ENCODE results near the gene CCND3. TPM values are rescaled to one million over a fixed set of nuclear protein-coding genes. Genes with fewer than 3 reads are reported as not detected.
A peak's percentile ranks its signal among the peaks of the same experiment; 100 is the strongest.

The CCND3 gene
- total RNA-seq, 2 donors from 2014 or later: 78.7 to 129 TPM

- Histone ChIP-seq H3K9me3 (no peaks in the 10 kb centered on the region), H3K27me3 (no peaks in the 10 kb centered on the region), H3K36me3 (no peaks in the 10 kb centered on the region), H3K4me3 (no peak overlapping the region), H3K27ac (no peak overlapping the region), H3K4me1 (no peaks in the 10 kb centered on the region)
- no peak for TF ChIP-seq CTCF (IDR thresholded peaks at IDR 0.05)
- DNase-seq (ENCODE audit: low spot score): no peak
Observed at GRCh38 chr6:41974281-41974825, 32.7 kb upstream of the CCND3 start.

- no peaks in the 10 kb centered on the region for H3K9me3 ChIP-seq
Observed at GRCh38 chr6:41972826-41973225, 31.2 kb upstream of the CCND3 start.

GRCh38 chr6:41970436-41970846 lies 28.8 kb upstream of the CCND3 start:
- no peaks in the 10 kb centered on the region for H3K9me3 ChIP-seq
- peak; percentile 59 for DNase-seq (ENCODE audit: low spot score)
- no peaks in the 10 kb centered on the region for H3K36me3 ChIP-seq
- H3K4me3 ChIP-seq: no peak overlapping the region
- H3K4me1 ChIP-seq: peaks cover 0 to 4% of the 10 kb centered on the region in 2 donors
- no peak overlapping the region for H3K27ac ChIP-seq
- H3K27me3 ChIP-seq: no peaks in the 10 kb centered on the region
- no peak for TF ChIP-seq CTCF (IDR thresholded peaks at IDR 0.05)

More at GRCh38 chr6:41972826-41973225, 31.2 kb upstream of the CCND3 start:
- DNase-seq (ENCODE audit: low spot score): no peak
- Histone ChIP-seq H3K4me1 (no peaks in the 10 kb centered on the region), H3K27ac (no peak overlapping the region), H3K4me3 (no peak overlapping the region), H3K36me3 (no peaks in the 10 kb centered on the region), H3K27me3 (no peaks in the 10 kb centered on the region)
- no peak for TF ChIP-seq CTCF (IDR thresholded peaks at IDR 0.05)

GRCh38 chr6:41967312-41968287 lies 26.0 kb upstream of the CCND3 start:
- H3K27me3 ChIP-seq: no peaks in the 10 kb centered on the region
- DNase-seq (ENCODE audit: low spot score): no peak
- TF ChIP-seq CTCF (IDR thresholded peaks at IDR 0.05): no peak
- H3K36me3 ChIP-seq: no peaks in the 10 kb centered on the region
- H3K4me1 ChIP-seq: peaks cover 0 to 4% of the 10 kb centered on the region in 2 donors
- H3K27ac ChIP-seq: no peak overlapping the region
- no peak overlapping the region for H3K4me3 ChIP-seq
- H3K9me3 ChIP-seq: no peaks in the 10 kb centered on the region

- Histone ChIP-seq H3K36me3 (no peaks in the 10 kb centered on the region), H3K27me3 (no peaks in the 10 kb centered on the region), H3K9me3 (no peaks in the 10 kb centered on the region), H3K27ac (no peak overlapping the region), H3K4me3 (no peak overlapping the region), H3K4me1 (peaks cover 0 to 4% of the 10 kb centered on the region in 2 donors)
- no peak for DNase-seq (ENCODE audit: low spot score)
- TF ChIP-seq CTCF (IDR thresholded peaks at IDR 0.05): no peak
Observed at GRCh38 chr6:41966961-41967311, 25.3 kb upstream of the CCND3 start.
